GM18909 (cell line): ENCODE results near the gene ABCC6.
"Not testable (repeated sequence)": the region's sequence is repeated elsewhere in the genome, so short reads cannot be mapped to it uniquely, and the experiment has no call there.

Experiments
- ATAC-seq: cut with Tn5 transposase; IDR thresholded peaks from one replicate; pipeline ENCODE4 v1.9.1; 2021; ENCODE audit warnings: mild to moderate bottlenecking; ENCODE audit not compliant: unreplicated experiment, poor library complexity

The ABCC6 gene

DNA sequence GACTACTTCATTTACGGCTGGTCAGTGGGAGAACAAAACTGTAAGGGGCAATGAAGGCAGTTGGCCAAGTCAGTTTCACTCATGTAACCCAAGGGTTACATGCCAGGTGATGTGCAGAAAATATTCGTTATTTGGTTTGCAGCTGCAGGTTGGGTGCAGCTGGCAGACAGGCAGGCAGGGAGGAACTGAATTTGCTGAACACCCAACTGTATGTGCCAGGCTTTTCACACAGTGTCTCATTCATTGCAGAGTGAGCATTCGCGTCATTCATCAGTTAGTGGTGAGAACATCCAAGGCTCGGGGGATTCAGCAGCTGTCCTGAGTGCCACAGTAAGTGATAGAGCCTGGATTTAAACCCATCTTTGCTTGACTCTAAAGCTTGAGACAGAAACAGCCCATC, 59.7 kb downstream of the ABCC6 start:
- no peak for ATAC-seq

DNA sequence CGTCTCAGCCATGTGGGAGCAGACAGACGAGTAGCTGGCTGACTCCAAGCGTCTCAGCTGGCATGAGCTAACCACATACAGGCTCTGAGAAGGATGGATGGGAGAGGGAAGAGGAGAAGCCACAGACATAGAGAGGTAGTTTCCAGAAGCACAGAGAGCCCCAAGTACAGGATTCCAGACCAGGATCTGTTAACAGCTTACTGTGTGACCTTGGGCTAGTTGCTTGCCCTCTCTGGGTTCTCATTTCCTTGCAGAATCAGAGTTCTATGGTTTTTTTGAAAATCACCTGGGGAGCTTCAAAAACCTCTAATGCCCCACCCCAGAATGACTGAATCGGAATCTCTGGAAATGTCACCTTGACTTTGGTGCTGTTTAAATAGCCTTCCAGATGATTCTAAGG, 60.2 kb downstream of the ABCC6 start:
- ATAC-seq: no peak

DNA sequence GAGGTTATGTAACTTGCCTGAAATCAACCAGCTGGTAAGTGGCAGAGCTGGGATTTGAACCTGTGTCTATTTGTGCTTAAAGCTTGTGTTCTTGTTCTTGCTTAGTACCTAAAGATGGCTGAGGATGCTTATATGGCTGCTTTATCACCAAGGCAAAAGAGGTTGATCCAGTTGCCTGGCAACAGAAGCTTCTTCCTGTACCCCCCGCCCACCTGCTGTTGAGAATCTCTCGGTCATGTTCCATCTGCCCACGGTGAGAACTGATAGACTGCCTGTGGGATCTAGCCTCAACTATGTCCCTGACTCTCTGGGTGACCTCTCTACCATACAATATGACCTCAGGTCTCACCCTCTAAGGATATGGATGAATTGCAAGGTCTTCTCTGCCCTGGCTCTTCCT, 60.7 kb downstream of the ABCC6 start:
- no peak for ATAC-seq

DNA sequence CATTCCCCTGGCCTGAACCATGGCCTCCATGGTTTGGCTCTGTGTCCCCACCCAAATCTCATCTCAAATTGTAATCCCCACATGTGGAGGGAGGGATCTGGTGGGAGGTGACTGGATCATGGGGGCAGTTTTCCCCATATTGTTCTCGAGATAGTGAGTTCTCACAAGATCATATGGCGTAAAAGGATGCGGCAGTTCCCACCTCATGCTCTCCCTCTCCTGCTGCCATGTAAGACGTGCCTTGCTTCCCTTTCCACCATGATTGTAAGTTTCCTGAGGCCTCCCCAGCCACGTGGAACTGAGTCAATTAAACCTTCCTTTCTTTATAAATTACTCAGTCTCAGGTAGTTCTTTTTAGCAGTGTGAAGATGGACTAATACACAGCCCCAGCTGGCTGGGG, 61.5 kb downstream of the ABCC6 start:
- ATAC-seq: not testable (repeated sequence)

DNA sequence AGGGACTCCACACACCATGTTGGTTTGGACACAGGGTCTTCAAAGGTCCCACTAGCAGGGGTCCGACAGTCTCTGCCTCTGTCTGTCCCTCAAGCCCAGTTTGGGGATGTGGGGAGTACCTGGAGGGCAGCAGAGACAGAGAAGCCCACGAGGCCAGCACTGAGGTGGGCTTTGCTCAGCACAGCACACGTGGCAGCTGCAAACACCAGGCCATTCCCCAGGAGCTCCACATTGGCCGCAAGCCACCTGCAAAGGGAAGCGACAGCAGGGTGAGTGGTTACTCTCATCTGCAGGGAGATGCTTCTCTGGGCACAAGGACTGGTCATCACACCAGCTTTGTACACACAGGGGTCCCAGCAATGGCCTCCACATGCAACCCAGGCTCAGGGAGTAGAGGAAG, 62.0 kb downstream of the ABCC6 start:
- ATAC-seq: no peak

DNA sequence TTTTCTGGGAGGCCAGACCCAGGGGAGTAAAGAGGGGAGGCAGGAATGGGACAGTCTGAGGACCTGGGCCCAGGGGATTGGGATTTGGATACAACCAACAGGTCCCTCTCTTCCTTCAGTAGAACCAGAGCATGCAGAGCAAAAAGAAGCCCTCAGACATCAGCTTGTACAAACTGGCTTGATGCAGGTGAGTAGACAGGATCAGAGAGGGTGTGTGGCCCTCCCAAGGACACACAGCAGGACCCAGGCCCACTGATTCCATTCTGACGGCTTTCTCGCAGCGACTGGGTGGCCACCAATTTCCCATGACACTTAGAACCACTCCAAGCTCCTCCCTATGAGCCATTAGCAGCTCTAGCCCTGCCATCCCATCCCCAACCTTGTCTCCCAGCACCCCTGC, 63.6 kb downstream of the ABCC6 start:
- no peak for ATAC-seq

DNA sequence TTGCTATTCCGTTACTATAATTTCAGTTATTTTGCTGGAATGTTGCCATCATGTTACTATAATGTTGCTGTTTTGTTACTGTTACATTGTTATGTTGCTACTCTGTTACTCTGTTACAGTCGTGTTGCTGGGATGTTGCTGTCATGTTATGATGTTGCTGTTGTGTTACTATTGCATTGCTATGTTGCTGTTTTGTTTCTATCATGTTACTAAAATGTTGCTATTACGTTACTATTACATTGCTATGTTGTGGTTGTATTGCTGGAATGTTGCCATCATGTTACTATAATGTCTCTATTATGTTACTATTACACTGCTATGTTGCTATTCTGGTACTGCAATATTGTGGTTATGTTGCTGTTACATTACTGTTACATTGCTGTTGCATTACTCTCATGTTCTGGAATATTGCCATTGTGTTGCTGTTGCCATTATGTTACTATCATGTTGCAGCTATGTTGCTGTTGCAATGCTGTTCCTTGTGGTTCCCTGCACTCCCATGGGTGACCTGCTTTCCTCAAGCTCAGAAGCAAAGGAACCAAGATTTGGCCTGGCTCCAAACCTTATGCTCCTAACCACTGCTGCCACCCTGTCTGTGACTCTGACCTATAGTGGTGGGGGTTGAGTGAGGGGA, 64.4 kb downstream of the ABCC6 start:
- ATAC-seq: no peak

DNA sequence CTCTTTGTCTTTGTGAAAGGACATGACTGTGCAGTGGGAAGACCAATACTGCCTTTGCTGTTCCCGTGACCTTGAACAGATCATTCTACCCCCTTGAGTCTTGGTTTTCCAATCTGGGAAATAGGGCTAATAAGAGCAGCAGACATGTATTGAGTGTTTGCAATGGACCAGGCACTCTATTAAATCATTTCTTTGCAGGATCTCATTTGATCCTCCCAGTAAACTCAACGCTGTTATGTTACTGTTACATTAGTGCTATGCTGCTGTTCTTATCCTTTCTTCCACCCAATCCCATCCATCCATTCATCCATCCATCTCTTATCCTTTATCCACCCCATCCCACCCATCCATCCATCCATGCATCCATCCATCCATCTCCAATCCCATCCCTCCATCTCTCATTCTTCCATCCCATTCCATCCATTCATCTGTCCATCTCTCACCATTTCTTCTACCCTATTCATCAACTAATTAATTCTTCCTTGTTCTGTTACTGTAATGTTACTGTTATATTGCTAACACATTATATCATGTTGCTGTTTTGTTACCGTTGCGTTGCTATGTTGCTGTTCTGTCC, 65.1 kb downstream of the ABCC6 start:
- ATAC-seq: no peak

DNA sequence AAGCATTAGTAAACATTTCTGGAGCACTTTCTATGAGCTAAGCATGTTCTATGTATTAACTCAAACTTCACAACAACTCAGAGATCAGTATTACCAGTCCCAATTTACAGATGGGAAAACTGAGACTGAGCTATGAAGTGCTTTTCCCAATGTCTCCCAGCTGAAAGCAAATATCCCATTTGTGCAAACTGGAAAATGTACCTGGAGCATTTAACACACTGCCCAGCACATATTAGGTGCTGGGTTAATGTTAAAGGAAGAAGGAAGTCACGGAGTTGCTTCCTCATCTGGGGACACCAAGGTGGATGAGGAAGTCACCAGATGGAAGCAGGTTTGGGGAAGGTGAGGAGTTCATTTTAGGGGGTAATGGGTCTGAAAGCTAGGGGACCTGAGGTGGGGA, 66.1 kb downstream of the ABCC6 start:
- ATAC-seq: no peak

DNA sequence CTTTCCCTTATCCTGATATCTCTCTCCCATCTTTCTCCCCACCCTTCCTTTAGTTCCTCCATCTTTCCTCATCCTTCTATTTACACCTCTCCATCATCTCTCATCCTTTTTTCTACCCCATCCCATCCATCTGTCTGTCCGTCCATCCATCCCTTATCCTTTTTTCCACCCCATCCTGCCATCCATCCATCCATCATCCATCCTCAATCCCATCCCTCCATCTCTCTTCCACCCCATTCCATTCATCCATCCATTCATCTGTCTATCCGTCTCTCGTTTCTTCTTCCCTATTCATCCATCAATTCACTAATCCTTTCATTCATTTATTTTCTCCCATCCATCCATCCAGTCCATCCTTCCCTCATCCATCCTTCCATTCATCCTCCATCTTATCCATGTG, 68.1 kb downstream of the ABCC6 start:
- no peak for ATAC-seq

DNA sequence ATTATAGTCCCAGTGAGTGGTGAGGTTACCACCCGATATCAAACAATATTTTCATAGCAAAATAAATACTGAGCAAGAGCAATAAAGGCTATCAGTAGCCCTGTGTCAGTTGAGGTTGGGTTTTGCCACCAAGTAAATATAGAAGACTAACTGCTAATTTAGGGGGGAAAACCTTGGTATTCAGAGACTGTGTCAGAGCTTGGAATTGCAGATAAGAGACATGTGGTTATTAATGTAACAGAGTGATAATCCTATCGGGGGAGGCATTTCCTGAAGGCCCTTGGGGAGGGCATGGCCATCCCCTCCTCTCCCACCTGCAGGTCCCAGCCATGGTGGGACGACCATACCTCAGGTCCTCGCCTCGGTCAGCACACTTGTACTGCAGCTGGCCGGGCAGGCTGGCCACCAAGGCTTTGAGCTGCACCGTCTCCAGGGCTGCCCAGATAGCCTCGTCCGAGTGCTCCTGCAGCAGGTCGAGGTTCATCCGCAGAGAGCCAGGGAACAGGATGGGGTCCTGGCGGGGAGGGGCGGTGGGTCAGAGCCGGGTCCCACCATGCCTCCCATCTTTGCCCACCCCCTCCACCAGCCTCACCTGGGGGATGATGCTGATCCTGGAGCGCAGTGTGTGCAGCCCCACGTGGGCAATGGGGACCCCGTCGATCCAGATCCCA, 68.9 kb downstream of the ABCC6 start:
- no peak for ATAC-seq

DNA sequence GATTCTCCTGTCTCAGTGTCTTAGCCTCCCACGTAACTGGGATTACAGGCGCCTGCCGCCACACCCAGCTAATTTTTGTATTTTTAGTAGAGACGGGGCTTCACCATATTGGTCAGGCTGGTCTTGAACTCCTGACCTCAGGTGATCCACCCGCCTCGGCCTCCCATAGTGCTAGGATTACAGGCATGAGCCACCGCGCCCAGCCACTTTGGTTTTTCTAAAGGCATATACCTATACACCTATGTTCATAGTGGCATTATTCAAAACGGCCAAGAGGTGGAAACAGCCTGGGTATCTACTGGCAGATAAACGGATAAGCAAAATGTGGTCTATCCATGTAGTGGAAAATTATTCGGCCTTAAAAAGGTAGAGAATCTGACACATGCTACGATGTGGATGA, 70.3 kb downstream of the ABCC6 start:
- ATAC-seq: not testable (repeated sequence)

DNA sequence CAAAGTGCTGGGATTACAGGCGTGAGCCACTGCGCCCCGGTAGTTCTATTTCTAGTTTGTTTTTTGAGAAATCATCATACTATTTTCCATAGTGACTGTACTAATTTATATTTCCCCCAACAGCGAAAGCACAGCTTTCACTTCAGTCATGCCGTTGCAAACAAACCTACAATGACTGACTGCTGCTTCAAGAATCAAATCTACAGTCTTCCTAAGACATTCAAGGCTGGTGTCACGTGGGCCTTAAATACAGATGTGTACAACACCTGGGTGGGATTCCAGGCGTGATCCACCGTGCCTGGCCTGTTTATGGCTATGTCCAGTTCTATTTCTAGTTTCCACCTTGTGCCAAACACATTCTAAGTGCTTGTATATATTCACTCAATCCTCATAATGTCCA, 72.0 kb downstream of the ABCC6 start:
- no peak for ATAC-seq

DNA sequence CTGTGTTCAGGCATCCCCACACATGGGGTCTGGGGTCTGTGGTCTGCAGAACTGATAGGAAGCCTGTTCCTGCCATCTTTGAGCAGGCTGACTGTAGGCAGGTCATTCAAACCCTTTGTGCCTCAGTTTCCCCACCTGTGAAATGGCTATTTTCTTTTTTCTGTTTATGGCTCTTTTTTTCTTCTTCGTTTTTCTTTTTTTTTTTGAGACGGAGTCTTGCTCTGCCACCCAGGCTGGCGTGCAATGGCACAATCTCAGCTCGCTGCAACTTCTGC, 72.5 kb downstream of the ABCC6 start:
- no peak for ATAC-seq

DNA sequence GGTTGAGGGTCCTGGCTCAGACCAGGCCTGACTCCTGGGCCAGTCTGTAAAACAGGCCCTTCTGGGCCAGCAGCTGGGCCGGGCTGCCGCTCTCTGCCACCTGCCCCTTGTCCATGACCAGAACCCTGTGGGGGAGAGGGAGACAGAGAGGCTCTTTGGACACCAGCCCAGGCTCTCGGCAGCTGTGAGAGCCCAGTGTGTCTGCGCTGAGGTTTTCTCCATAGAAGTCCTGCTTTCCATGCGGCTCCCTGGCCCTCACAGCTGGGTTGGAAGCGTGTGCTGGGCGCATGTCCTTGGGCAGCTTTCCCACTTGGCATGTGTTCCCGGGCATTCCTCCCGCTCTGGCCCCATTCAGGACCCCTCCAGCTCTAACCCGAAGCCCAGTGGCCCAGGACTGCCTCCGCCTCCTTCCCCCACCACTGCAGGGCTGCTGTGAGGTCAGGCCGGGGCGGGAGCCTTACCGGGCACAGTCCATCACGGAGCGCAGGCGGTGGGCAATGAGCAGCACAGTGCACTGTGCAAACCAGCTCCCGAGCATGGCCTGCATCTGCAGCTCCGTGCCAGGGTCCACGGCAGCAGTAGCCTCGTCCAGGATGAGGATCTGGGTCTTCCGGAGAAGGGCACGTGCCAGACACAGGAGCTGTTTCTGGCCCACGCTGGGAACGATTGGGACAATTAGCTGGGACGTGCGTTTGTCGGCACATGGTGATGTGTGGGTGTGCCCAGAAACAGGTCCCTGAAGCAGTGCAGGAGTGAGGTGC, 73.0 kb downstream of the ABCC6 start:
- ATAC-seq: no peak

DNA sequence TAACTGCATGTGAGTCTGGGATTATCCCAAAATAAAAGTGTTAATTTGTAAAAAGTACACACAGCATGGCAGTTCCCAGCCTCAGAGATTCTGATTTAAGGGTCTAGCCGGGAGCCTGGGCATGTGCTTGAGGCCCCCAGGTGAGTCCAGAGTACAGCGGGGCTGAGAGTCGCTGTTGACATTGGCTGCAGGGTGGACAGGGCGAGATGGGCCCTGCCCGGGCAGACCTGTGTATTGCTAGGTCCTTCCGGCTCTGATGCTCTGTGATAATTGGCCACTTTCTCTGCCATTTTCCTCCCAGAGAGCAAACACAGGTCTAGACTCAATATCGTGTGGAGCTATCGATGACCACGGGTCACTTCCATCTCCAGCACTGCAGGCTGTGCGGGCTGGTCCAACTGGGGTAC, 73.6 kb downstream of the ABCC6 start:
- ATAC-seq: no peak

DNA sequence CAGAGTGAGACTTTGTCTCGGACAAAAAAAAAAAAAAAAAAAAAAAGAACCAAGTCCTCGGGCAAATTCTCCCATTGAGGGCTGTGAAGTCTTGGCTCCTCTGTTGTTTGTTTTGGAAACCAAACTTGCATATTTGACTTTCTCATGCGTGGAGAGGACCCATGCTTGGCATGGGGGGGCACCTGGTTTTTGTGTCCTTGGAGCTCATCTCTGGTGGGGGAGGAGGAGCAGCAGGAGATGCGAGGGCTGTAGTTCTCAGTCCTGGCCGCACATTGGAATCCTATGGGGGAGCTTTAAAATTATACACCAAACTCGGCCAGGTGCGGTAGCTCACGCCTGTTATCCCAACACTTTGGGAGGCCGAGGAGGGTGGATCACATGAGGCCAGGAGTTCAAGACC, 74.5 kb downstream of the ABCC6 start:
- ATAC-seq: no peak

DNA sequence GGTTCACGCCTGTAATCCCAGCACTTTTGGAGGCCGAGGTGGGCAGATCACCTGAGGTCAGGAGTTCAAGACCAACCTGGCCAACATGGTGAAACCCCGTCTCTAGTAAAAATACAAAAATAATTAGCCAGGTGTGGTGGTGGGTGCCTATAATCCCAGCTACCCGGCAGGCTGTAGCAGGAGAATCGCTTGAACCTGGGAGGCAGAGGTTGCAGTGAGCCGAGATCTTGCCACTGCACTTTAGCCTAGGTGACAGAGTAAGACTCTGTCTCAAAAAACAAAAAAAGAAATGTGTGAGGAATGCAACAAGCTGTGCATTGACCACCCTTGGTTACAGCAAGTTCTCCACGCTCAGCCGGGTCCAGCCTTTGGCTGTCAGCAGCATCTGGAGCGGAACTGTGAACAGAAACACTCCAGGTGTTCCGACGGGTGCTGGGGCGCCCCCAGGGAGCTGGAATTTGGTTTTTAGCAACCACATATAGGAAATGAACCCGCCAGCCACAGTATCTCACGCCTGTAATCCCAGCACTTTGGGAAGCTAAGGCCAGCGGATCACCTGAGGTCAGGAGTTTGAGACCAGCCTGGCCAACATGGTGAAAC, 75.2 kb downstream of the ABCC6 start:
- not testable (repeated sequence) for ATAC-seq

DNA sequence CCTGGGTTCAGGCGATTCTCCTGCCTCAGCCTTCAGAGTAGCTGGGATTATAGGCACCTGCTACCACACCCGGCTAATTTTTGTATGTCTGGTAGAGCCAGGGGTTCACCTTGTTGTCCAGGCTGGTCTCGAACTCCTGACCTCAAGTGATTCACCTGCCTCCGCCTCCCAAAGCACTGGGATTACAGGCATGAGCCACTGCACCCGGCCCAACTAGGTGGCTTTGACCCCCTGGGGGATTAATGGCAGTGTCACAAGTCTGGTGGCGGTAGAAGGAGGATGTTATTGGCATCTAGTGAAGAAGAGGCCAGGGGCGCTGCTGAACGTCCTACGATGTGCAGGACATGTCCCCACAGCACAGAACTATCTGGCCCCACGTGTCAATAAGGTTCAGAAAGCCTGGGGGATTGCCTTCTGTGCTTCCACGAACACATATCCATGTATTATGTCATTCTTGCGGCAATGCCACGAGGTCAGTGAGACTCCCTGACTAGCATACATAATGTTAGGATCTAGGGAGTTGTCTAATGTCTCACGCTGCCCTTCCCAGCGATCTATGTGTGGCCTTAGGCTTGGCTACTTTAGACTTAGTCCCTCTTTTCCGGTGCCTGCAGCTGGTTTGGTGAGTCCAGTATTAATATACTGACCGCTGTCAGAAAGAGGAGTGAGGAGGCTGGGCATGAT, 75.8 kb downstream of the ABCC6 start:
- ATAC-seq: no peak
